Keratinocyte (primary cell): Measurements from ENCODE around the gene DLG2. TPM values are rescaled to one million over a fixed set of nuclear protein-coding genes. Genes with fewer than 3 reads are reported as not detected.

Experiments used
- DNase-seq: peaks from one replicate; pipeline ENCODE4 v3.0.0-alpha.2; 2011; ENCODE audit warnings: low read depth, missing footprints, low spot score
- FAIRE-seq: peaks from 2 replicates; lab custom pipeline; 2011; peaks lifted over from hg19 to GRCh38; lab: Jason Lieb, UNC
- H2AFZ ChIP-seq: 2 replicates; pipeline ENCODE4 v1.6.0; 2012; ENCODE audit warnings: low read length, control low read depth, inconsistent platforms; ENCODE audit not compliant: control insufficient read depth
- H3K27ac ChIP-seq: 2 replicates; pipeline ENCODE4 v1.5.1; 2011; ENCODE audit warnings: low read length; ENCODE audit not compliant: control insufficient read depth, insufficient read depth
- H3K27me3 ChIP-seq: 3 replicates; pipeline ENCODE4 v1.6.0; 2011; ENCODE audit warnings: low read length; ENCODE audit not compliant: control insufficient read depth, insufficient read depth; ENCODE audit errors: extremely low read depth
- H3K36me3 ChIP-seq, 2 experiments: 2 replicates in 1 of 2; 3 replicates in 1 of 2; pipeline ENCODE4 v1.5.1; 2011; ENCODE audit warnings: low read length in 2 of 2, mild to moderate bottlenecking in 1 of 2; ENCODE audit not compliant: control insufficient read depth in 2 of 2, insufficient read depth in 2 of 2; ENCODE audit errors: extremely low read depth in 1 of 2
- H3K4me1 ChIP-seq: 3 replicates; pipeline ENCODE4 v1.5.1; 2011; ENCODE audit warnings: low read length; ENCODE audit not compliant: control insufficient read depth, insufficient read depth; ENCODE audit errors: extremely low read depth
- H3K4me2 ChIP-seq: 3 replicates; pipeline ENCODE4 v1.6.0; 2011; ENCODE audit warnings: low read depth, low read length; ENCODE audit not compliant: control insufficient read depth, insufficient read depth; ENCODE audit errors: extremely low read depth
- H3K4me3 ChIP-seq, 3 experiments: fragments of 200-600 bp in 1 of 3; sonication (generic) in 1 of 3; 2 replicates in 2 of 3; 3 replicates in 1 of 3; pipeline ENCODE4 v1.5.1; 2011 to 2016; ENCODE audit warnings: low read length in 3 of 3, mild to moderate bottlenecking in 3 of 3, control low read depth in 2 of 3, inconsistent platforms in 1 of 3, low read depth in 1 of 3, mixed read lengths in 1 of 3, mixed run types in 1 of 3, moderate library complexity in 1 of 3; ENCODE audit not compliant: control insufficient read depth in 2 of 3, insufficient read depth in 2 of 3; ENCODE audit errors: extremely low read depth in 1 of 3
- H3K79me2 ChIP-seq: 2 replicates; pipeline ENCODE4 v1.6.0; 2012; ENCODE audit warnings: low read length; ENCODE audit not compliant: control insufficient read depth, insufficient read depth
- H3K9ac ChIP-seq: 3 replicates; pipeline ENCODE4 v1.6.0; 2011; ENCODE audit warnings: low read length; ENCODE audit not compliant: control insufficient read depth, insufficient read depth; ENCODE audit errors: extremely low read depth
- H3K9me1 ChIP-seq: 3 replicates; pipeline ENCODE4 v1.6.0; 2011; ENCODE audit warnings: low read length; ENCODE audit not compliant: control insufficient read depth, insufficient read depth; ENCODE audit errors: extremely low read depth
- H3K9me3 ChIP-seq: 2 replicates; pipeline ENCODE4 v1.5.1; 2012; ENCODE audit warnings: low read depth, low read length; ENCODE audit not compliant: control insufficient read depth
- H4K20me1 ChIP-seq: 3 replicates; pipeline ENCODE4 v1.6.0; 2011; ENCODE audit warnings: low read length; ENCODE audit not compliant: control insufficient read depth, insufficient read depth; ENCODE audit errors: extremely low read depth
- CTCF ChIP-seq, 3 experiments: IDR thresholded peaks in 1 of 3; conservative IDR thresholded peaks in 1 of 3; optimal IDR thresholded peaks in 1 of 3; 2 replicates in 2 of 3; 3 replicates in 1 of 3; pipeline versions ENCODE3 to v1.5.1; 2011; ENCODE audit warnings: low read length in 3 of 3, mild to moderate bottlenecking in 3 of 3, moderate library complexity in 2 of 3, control low read depth in 1 of 3, inconsistent platforms in 1 of 3; ENCODE audit not compliant: insufficient read depth in 2 of 3; ENCODE audit errors: extremely low read depth in 1 of 3
- EZH2 ChIP-seq: IDR thresholded peaks from one replicate; pipeline ENCODE4 v1.6.1; 2012; ENCODE audit warnings: inconsistent platforms, mild to moderate bottlenecking, low read length, moderate library complexity
- dilution Hi-C: fragments of 300-500 bp; cut with MboI; formaldehyde crosslinking; loops from one replicate; pipeline ENCODE4 v1.7.0; 2020; ENCODE audit warnings: low sequenced_read_pairs; ENCODE audit not compliant: extremely low pct_ligation_motif_present
- polyA plus RNA-seq, 5 experiments: library from polyadenylated mRNA; depleted of rRNA in 3 of 5; stranded (reverse) in 3 of 5; stranded (forward) in 1 of 5; unstranded in 1 of 5; fragments of >200 nt; gene quantifications; 1 replicate in 1 of 5; 2 replicates in 3 of 5; 3 replicates in 1 of 5; pipeline versions ENCODE4 v1.2.1 to v1.2.3, GENCODE V29; 2011 to 2012; ENCODE audit warnings: missing spikeins in 2 of 5, low read depth in 1 of 5, low replicate concordance in 1 of 5

DLG2 gene
- polyA plus RNA-seq, 1 donor (not counting 4 experiments of a cell fraction or from before 2014, with no cell fraction given): 0.55 TPM

DNA sequence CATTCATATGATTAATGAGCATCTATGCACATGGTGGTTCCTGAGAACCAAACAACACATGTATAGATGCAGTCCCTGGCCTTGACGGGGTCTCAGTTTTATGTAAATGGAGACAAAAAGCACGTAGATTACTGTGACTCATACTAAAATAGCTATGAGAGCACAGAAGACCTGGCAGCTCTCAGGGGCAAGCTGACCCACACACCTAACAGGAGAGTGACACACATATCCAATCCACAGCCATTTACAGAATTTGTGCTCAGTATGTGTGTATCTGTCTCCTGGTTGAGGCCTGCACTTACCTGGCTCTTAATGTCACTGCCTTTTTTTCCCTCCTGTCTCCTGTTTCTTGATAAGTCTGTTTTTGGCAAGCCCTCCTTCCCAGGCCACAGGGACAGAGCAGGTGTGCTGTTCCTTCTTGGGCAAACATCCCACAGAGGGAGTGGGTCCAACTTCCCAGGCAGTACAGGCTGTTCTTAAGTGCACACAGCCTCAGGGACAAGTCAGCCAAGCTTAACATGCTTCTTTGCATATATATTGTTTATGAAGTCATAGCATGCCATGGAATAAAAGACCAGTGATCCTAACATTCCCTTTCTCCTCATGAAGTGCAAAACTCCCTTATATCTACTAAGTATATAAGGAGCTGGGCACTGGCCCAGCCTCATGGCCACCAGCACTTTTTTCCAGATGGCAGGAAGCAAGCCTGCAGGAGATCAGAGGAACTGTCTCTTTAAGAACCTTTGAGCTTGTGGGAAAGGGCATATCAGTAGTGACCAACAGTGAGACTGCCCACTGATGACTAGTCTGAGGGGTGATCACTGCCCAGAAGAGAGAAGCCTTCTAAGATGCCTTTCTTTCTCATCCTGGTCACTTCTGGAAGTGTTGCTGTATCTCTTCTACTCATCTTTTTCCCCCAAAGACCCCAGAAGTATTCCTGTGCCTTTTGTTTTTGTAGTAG, 2216.3 kb downstream of the DLG2 start:
- no peak for DNase-seq
- Histone ChIP-seq H3K27ac (no peak overlapping the region), H3K4me3 (no peak overlapping the region), H3K27me3 (no peaks in the 10 kb centered on the region), H3K36me3 (no peaks in the 10 kb centered on the region), H3K9ac (no peak overlapping the region), H3K4me2 (no peak overlapping the region), H2AFZ (no peak overlapping the region), H3K4me1 (no peaks in the 10 kb centered on the region), H3K9me1 (no peaks in the 10 kb centered on the region), H3K9me3 (no peaks in the 10 kb centered on the region), H4K20me1 (no peaks in the 10 kb centered on the region), H3K79me2 (no peaks in the 10 kb centered on the region)
- dilution Hi-C loops: no loop called here
- no peak for TF ChIP-seq CTCF (optimal IDR thresholded peaks at IDR 0.05 in 1 of 3, IDR thresholded peaks at IDR 0.05 in 1 of 3, conservative IDR thresholded peaks at IDR 0.05 in 1 of 3; ENCODE audit: extremely low read depth in 1 of 3, insufficient read depth in 2 of 3, low read length in 3 of 3)
- no peak for TF ChIP-seq EZH2
- FAIRE-seq: no peak

DNA sequence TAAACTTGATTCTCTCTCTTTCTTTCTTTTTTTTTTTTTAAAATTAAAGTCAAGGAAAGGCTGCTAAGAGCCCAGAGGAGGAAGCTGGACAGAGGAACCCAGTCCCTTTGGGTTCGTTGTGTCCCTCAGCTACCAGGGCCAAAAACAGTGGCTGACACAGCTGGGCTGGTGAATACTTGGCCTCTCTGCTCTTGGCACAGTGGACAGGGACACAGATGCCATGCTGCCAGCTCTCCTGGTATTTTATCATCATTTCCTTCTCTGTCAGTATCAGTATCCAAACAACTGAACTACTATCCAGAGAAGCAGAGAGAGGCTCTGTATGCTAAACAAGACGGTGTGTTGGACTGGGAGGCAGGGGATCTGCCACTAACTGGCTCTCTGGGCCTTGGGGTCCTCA, 2217.3 kb downstream of the DLG2 start:
- TF ChIP-seq CTCF (optimal IDR thresholded peaks at IDR 0.05 in 1 of 3, IDR thresholded peaks at IDR 0.05 in 1 of 3, conservative IDR thresholded peaks at IDR 0.05 in 1 of 3; ENCODE audit: extremely low read depth in 1 of 3, insufficient read depth in 2 of 3, low read length in 3 of 3) (no peak), EZH2 (no peak)
- H3K36me3 ChIP-seq: no peaks in the 10 kb centered on the region
- FAIRE-seq: no peak

More for the DNA sequence above, 2217.3 kb downstream of the DLG2 start:
- Histone ChIP-seq H3K79me2 (no peaks in the 10 kb centered on the region), H3K27me3 (no peaks in the 10 kb centered on the region), H3K27ac (no peak overlapping the region), H3K9me1 (no peaks in the 10 kb centered on the region), H2AFZ (no peak overlapping the region), H4K20me1 (no peaks in the 10 kb centered on the region), H3K9ac (no peak overlapping the region), H3K4me1 (no peaks in the 10 kb centered on the region), H3K4me3 (no peak overlapping the region), H3K9me3 (no peaks in the 10 kb centered on the region), H3K4me2 (no peak overlapping the region)
- no peak for DNase-seq
- dilution Hi-C loops: no loop called here
